Measurements from ENCODE around the gene FOXO6. TPM values are rescaled to one million over a fixed set of nuclear protein-coding genes. Genes with fewer than 3 reads are reported as not detected.

FOXO6 gene
- total and polyA plus RNA-seq, 10 of the 15 experiments (the other 5 are each of a cell fraction or from before 2014, with no cell fraction given), result 0.37 TPM; not detected in 9

DNA sequence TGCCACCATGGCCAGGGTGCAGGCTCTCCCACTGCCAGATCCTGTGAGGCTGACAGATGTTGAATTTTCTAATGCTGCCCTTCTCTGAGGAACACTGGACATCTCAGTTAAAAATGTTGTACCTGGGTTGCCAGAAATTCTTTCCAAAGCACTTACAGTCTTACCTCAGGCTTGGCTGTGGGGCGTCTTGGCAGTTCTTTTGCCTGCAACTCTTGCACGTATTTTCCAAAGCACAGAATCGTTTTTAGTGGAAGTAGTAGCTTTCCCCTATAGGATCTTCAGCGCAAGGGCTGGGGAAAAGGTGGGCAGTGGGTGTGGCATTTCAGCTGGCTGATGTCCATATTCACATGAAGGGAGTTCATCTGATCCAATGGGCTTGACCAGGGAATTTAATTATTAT is 69.3 kb downstream of the FOXO6 start (continued):
- TF ChIP-seq HSF1 (IDR thresholded peaks at IDR 0.05; ENCODE audit: low read depth, low read length) (no peak), EZH2 (IDR thresholded peaks at IDR 0.05; ENCODE audit: borderline replicate concordance, control insufficient read depth, low read depth, low read length) (no peak), IRF3 (IDR thresholded peaks at IDR 0.05) (no peak), CBX3 (IDR thresholded peaks at IDR 0.05; ENCODE audit: borderline replicate concordance, low read depth) (no peak), SMC3 (IDR thresholded peaks at IDR 0.05; ENCODE audit: borderline replicate concordance, low read length) (no peak), NFIC (IDR thresholded peaks at IDR 0.05; ENCODE audit: low read depth, low read length) (no peak), ZNF622 (IDR thresholded peaks at IDR 0.05) (no peak), CBFB (IDR thresholded peaks at IDR 0.05; ENCODE audit: low read depth) (no peak), RELB (IDR thresholded peaks at IDR 0.05; ENCODE audit: low read depth) (no peak)
- TF ChIP-seq, protein P1, sequence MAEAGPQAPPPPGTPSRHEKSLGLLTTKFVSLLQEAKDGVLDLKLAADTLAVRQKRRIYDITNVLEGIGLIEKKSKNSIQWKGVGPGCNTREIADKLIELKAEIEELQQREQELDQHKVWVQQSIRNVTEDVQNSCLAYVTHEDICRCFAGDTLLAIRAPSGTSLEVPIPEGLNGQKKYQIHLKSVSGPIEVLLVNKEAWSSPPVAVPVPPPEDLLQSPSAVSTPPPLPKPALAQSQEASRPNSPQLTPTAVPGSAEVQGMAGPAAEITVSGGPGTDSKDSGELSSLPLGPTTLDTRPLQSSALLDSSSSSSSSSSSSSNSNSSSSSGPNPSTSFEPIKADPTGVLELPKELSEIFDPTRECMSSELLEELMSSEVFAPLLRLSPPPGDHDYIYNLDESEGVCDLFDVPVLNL (IDR thresholded peaks at IDR 0.05; ENCODE audit: low read depth, low read length), result no peak
